NCI-H82 (cell line): ENCODE results near the gene THAP4.

Source experiments
- DNase-seq: peaks from one replicate; lab custom pipeline; 2025; lab: John Stamatoyannopoulos, UW

Gene THAP4

DNA sequence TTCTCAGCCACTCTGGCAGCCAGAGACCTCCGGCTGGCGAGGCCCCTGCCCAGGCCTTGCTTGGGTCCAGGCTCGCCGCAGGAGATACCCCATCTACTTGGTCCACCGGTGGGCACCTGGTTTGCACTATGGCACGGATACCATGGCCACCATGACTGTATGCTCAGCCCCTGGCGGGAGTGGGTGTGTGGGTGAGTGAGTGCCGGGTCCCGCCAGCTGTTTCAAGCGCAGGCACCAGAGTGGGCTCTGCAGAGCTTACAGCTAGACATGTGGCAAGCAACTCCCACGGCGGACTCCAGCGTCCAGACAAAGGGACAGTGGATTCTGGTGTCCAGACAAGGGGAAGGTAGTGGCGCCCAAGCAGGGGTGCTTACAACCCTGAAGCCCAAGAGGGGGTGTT is 2.0 kb upstream of the THAP4 start:
- no peak for DNase-seq

DNA sequence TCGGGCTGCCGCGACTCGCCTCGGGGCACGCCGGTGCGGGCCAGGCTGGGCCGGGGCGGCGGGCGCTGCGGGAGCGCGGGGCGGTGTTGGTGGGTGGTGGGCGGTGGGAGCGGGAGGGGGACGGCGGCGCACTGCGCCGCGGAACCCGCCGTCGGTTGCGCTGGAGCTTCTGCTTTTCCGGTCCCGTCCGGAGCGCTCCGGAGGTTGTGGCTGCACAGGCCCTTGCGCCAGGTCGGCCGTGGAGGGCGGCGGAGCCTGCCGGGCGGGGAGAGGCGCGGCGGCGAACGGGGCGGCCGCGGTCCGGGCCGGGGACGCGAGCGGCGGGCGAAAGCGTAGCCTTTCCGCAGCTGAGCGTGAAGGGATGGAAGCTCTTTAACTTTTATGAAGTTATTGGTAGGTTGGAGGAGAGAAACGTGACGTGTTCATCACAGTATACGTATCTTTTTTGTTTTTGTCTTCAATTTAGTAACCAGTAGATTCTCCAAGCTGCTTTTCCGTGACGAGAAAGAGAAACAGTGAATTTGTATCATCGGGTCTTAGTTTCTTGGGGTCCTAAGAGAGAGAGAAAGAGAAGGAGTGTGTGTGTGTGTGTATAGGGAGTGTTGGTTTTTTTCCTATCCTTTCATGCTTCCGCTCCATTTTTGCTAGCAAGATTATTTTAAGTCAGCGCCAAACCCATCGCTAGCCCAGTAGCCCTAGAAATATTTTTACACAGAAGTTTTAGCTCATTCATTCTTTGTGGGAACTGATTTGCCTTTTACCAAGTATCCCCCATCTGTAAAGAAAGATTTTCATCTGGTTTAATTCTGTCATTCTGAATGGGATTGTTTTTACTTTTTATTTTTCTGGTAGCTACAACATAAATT is 1.1 kb upstream of the THAP4 start:
- DNase-seq = peak; percentile 70

GRCh38 chr2:241636182-241637017 is 558 bp downstream of the THAP4 start:
- peak; percentile 59 for DNase-seq

GRCh38 chr2:241635756-241636155 is 1.2 kb downstream of the THAP4 start:
- peak; percentile 29 for DNase-seq

DNA sequence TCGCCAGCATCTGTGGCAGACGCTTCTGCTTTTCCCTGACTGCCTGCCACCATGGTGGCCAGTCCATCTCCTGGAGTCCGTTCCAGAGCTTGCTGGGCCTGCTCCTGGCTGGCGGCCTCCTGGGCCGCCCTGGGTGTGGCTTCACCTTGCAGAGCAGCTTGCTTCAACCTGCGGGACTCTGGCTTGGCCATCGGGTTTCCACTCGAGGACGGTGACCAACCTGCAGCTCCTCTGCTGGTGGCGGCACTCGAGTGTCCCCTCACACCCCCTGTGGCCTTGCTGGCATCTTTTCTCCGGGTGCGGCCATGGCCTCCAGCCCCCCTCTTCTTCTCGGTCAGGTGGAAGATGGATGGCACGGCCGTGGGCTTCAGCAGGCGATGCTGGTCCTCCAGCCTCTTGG is 3.4 kb downstream of the THAP4 start:
- no peak for DNase-seq

- DNase-seq = no peak
Observed at GRCh38 chr2:241632478-241633325, 4.3 kb downstream of the THAP4 start.

DNA sequence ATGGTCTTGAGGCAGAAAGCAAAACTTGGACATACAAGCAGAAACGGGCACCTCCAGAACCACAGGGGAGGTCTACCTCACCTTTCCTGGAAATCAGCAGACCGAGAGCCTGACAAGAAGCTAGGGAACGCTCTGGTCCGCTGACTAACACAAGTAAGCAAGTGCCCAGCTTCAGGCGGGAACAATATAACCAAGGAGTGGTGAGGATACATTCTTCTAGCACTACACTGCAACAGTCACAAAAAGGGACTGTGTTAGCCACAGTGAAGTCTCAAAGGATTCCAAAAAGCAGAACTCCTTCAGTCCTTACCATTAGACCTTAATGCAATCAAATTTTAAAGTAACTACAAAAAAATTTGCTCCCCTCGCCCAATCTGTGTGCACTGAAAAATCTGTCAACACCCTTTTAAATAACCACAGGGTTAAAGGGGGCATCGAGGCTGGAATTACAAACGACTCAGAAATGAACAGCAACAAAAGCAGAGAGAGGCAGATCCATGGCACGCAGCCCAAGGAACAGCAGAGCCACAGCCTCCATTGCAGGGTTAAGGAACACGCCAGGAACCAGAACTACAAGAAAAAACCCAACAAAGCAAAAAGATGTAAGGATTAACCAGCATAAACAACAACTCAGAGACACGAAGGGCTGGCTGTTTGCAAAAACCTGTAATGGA is 7.1 kb downstream of the THAP4 start:
- DNase-seq = no peak

DNA sequence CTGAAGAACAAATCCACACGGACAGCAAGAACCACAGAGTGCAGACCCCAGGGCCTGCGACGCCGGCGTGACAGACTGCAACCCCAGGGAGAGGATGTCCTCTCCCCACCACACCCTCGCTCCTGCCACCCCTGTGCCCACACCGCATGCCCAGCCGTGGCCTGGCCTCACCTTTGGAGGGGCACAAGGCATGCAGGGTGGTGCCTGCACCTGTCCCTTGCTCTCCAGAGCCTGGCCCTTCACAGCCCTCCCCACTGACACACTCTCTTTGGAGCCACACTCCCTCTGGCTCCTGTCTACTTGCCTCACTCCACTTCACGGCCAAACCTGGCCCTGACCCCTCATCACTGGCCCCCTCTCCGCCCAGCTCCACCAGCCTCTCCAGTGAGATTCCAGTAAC is 9.3 kb downstream of the THAP4 start:
- no peak for DNase-seq

- no peak for DNase-seq
Observed at GRCh38 chr2:241620419-241620769, 16.6 kb downstream of the THAP4 start.

- DNase-seq = no peak
Observed at GRCh38 chr2:241619597-241620418, 17.1 kb downstream of the THAP4 start.

DNA sequence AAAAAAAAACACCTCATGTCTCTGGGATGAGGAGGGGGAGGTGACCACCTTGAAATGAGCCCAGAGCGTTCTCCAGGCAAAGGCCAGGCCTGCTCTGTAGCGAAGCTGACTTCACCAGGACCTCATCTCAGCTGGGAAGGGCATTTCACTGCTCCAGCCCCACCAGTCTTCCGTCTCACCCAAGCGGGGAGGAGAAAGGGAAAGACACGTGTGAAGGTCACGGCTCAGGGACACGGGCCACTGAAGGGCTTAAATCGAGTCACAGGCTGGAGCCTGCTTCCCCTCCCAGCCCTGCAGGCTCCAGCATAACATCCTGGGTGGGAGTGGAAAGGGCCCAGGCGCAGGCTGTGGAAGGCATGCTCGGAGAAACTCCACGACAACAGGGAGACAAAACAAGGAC is 18.1 kb downstream of the THAP4 start:
- no peak for DNase-seq

DNA sequence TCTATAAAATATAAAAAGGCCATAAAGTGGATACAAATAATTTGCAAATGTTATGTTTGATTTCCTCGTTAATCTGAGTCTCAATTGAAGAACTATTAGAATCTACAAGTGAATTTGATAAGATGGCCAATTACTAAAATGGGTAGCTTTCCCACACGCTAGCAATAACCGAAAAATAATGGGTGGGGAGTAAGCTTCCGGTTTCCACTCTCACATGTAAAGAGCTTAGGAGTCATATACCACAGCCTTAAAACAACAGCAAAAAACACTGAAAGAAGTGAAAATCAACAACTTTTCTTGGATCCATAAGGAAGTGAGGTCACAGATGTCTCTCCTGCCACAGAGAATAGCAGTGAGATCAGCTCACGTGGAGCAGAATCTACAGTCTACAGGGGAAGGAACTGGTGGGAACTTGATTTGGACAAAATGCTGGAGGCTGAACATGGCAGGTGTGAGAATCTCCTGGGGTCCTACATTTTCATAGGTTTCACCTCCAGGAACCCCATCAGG is 18.6 kb downstream of the THAP4 start:
- no peak for DNase-seq

- peak; percentile 21 for DNase-seq
Observed at GRCh38 chr2:241617431-241618154, 19.4 kb downstream of the THAP4 start.

GRCh38 chr2:241616168-241617125 is 20.5 kb downstream of the THAP4 start:
- DNase-seq = no peak

GRCh38 chr2:241615522-241616052 is 21.4 kb downstream of the THAP4 start:
- DNase-seq = no peak

DNA sequence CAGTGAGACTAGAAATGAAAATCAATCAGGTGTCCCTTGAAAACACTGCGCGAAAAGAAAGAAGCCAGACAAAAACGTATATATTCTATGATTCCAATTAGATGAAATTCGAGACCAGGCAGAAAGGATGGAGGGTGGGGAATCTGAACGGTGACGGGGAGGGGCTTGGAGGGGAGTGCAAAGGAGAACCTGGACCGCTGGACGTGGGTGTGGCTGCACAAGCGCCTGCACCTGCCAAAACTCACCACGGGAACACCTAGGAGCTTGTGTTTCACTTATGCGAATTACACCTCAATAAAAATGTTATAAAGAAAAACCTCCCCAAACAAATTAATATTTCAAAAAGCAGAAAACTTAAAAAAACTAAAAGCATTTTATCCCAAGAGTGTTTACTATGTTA is 21.9 kb downstream of the THAP4 start:
- no peak for DNase-seq

GRCh38 chr2:241613017-241613780 is 23.8 kb downstream of the THAP4 start:
- DNase-seq = no peak
